Endodermal cell (in vitro differentiated cells): ENCODE data around the gene NOBOX. TPM values are rescaled to one million over a fixed set of nuclear protein-coding genes. Genes with fewer than 3 reads are reported as not detected.

Experiments
- DNase-seq: peaks from one replicate; pipeline ENCODE4 v3.0.0-alpha.2; 2017
- H3K27ac ChIP-seq: 2 replicates; pipeline ENCODE4 v1.5.1; 2013; ENCODE audit warnings: mild to moderate bottlenecking, low read depth, low read length, moderate library complexity
- H3K27me3 ChIP-seq: 2 replicates; pipeline ENCODE4 v1.6.1; 2013; ENCODE audit warnings: mild to moderate bottlenecking, low read length, moderate library complexity; ENCODE audit not compliant: insufficient read depth, control insufficient read depth, poor library complexity, severe bottlenecking
- H3K36me3 ChIP-seq: 2 replicates; pipeline ENCODE4 v1.7.0; 2013; ENCODE audit warnings: mild to moderate bottlenecking, low read length, moderate library complexity; ENCODE audit not compliant: control insufficient read depth, insufficient read depth
- H3K4me1 ChIP-seq: one replicate; pipeline ENCODE4 v1.7.0; 2013; ENCODE audit warnings: low read length; ENCODE audit not compliant: control insufficient read depth, insufficient read depth
- H3K4me3 ChIP-seq: 2 replicates; pipeline ENCODE4 v1.5.1; 2013; ENCODE audit warnings: mild to moderate bottlenecking, low read length, moderate library complexity
- H3K9ac ChIP-seq: 2 replicates; pipeline ENCODE4 v1.6.1; 2013; ENCODE audit warnings: mild to moderate bottlenecking, low read length, moderate library complexity; ENCODE audit not compliant: poor library complexity, severe bottlenecking; ENCODE audit errors: extremely low read depth
- H3K9me3 ChIP-seq: 2 replicates; pipeline ENCODE4 v1.6.1; 2013; ENCODE audit warnings: mild to moderate bottlenecking, low read length, moderate library complexity; ENCODE audit not compliant: control insufficient read depth
- H3K27ac Mint-ChIP-seq: 2 replicates; pipeline ENCODE4 v1.8.0; 2020; ENCODE audit warnings: mixed read lengths
- H3K27me3 Mint-ChIP-seq: 2 replicates; pipeline ENCODE4 v1.8.0; 2021; ENCODE audit warnings: mild to moderate bottlenecking, mixed read lengths; ENCODE audit not compliant: insufficient read depth
- H3K36me3 Mint-ChIP-seq: 2 replicates; pipeline ENCODE4 v1.8.0; 2020; ENCODE audit warnings: low read depth, mixed read lengths
- H3K4me1 Mint-ChIP-seq: 2 replicates; pipeline ENCODE4 v1.8.0; 2020; ENCODE audit warnings: mixed read lengths
- H3K4me3 Mint-ChIP-seq: 2 replicates; pipeline ENCODE4 v1.8.0; 2020; ENCODE audit warnings: mild to moderate bottlenecking, moderate library complexity, mixed read lengths
- H3K9me3 Mint-ChIP-seq: 2 replicates; pipeline ENCODE4 v1.8.0; 2020; ENCODE audit warnings: mild to moderate bottlenecking, mixed read lengths
- CTCF ChIP-seq: fragments of 200-600 bp; sonication (generic); conservative IDR thresholded peaks from 2 replicates; pipeline ENCODE4 v1.5.0; 2021; ENCODE audit warnings: antibody characterized with exemption, mild to moderate bottlenecking
- WGBS, 2 experiments: methylation state at CpG; one replicate each; pipeline versions ENCODE4 v1.1.5 to v1.1.7; 2013; ENCODE audit warnings: missing lambda C conversion rate in 2 of 2, mixed read lengths in 1 of 2; ENCODE audit not compliant: insufficient coverage in 1 of 2, insufficient read length in 1 of 2; 5-methylcytosine and 5-hydroxymethylcytosine counted together
- total RNA-seq, 2 donors: library from RNA; stranded (reverse); fragmentation: NEBNext Ultra II Directional in 1 of 2; extraction: Animal tissue kit (Norgen Biotek cat#: 25700) in 1 of 2; gene quantifications; 2 replicates in 1 of 2; 3 replicates in 1 of 2; pipeline ENCODE4 v1.2.1, GENCODE V29; 2021

Gene NOBOX
- total RNA-seq, 2 donors from 2014 or later, result not detected

- Histone ChIP-seq H3K36me3 (no peaks in the 10 kb centered on the region), H3K9ac (no peak overlapping the region), H3K27ac (no peak overlapping the region), H3K27me3 (no peaks in the 10 kb centered on the region), H3K4me1 (no peaks in the 10 kb centered on the region), H3K9me3 (no peaks in the 10 kb centered on the region), H3K4me3 (no peak overlapping the region)
- Mint-ChIP-seq H3K27me3 (no peaks in the 10 kb centered on the region), H3K4me1 (no peaks in the 10 kb centered on the region), H3K4me3 (no peak overlapping the region), H3K27ac (no peak overlapping the region), H3K9me3 (no peaks in the 10 kb centered on the region), H3K36me3 (no peaks in the 10 kb centered on the region)
- no peak for TF ChIP-seq CTCF
- DNase-seq, result no peak
- 88 to 89% methylated on average over 3 to 4 of the region's 4 CpGs for WGBS, 2 experiments
Measured at GRCh38 chr7:144410441-144410840, 6.9 kb upstream of the NOBOX start.

- H3K4me3 Mint-ChIP-seq, result no peak overlapping the region
- Histone ChIP-seq H3K9me3 (no peaks in the 10 kb centered on the region), H3K27ac (no peak overlapping the region), H3K36me3 (no peaks in the 10 kb centered on the region), H3K4me3 (no peak overlapping the region), H3K27me3 (no peaks in the 10 kb centered on the region), H3K4me1 (no peaks in the 10 kb centered on the region), H3K9ac (no peak overlapping the region)
- 82 to 94% methylated on average over 2 to 3 of the region's 3 CpGs for WGBS, 2 experiments
- no peaks in the 10 kb centered on the region for H3K9me3 Mint-ChIP-seq
- no peak for TF ChIP-seq CTCF
- H3K4me1 Mint-ChIP-seq, result no peaks in the 10 kb centered on the region
- H3K27me3 Mint-ChIP-seq, result no peaks in the 10 kb centered on the region
- H3K36me3 Mint-ChIP-seq, result no peaks in the 10 kb centered on the region
- no peak overlapping the region for H3K27ac Mint-ChIP-seq
- DNase-seq, result no peak
Measured at GRCh38 chr7:144408121-144408520, 4.6 kb upstream of the NOBOX start.

- Mint-ChIP-seq H3K4me1 (no peaks in the 10 kb centered on the region), H3K4me3 (no peak overlapping the region), H3K27me3 (no peaks in the 10 kb centered on the region), H3K27ac (no peak overlapping the region), H3K9me3 (no peaks in the 10 kb centered on the region), H3K36me3 (no peaks in the 10 kb centered on the region)
- 88 to 89% methylated on average over 7 to 12 of the region's 12 CpGs for WGBS, 2 experiments
- no peak for TF ChIP-seq CTCF
- H3K4me1 ChIP-seq, result no peaks in the 10 kb centered on the region
- no peaks in the 10 kb centered on the region for H3K27me3 ChIP-seq
- no peaks in the 10 kb centered on the region for H3K36me3 ChIP-seq
- DNase-seq, result no peak
- H3K9ac ChIP-seq, result no peak overlapping the region
- no peaks in the 10 kb centered on the region for H3K9me3 ChIP-seq
- H3K4me3 ChIP-seq, result no peak overlapping the region
- H3K27ac ChIP-seq, result no peak overlapping the region
Measured at GRCh38 chr7:144407266-144407931, 3.9 kb upstream of the NOBOX start.
